ENCODE results near the gene CDH8. TPM values are rescaled to one million over a fixed set of nuclear protein-coding genes. Genes with fewer than 3 reads are reported as not detected.

CDH8 gene
- total RNA-seq, 1 experiment from 2014 or later, result 50.5 TPM

DNA sequence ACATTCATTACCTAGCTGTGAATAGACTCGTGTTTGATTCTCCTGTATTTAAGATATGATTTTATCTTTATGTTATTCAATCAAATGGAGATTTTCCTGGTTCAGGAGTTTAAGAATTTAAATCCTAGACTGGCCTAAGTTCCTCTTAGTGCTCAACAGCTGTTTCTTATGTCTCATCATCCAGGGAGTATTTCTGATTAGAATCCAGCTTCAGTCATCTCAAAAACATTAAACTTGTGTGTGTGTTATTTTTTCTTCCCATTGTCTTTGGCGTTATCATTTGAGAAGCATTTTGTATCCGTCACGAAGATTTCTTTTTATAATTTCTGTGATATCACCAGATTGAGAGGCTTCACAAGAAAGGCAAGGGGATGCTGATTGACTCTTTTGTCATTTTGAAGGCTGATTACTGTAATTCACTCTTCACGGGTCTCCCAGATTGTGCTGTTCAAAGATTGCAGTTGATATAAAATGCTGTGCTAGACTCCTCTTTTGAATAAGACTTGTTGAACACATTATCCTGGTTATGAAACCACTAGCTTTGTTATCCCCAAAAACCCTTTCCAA lies 204.8 kb downstream of the CDH8 start:
- DNase-seq (ENCODE audit: low spot score), result no peak
- H3K27me3 ChIP-seq (replicated peaks; ENCODE audit: insufficient read depth, low read depth, low read length, poor library complexity), result no peaks in the 10 kb centered on the region
- no peak for TF ChIP-seq EZH2 (IDR thresholded peaks at IDR 0.05; ENCODE audit: borderline replicate concordance, low read depth, low read length, poor library complexity, severe bottlenecking)
- TF ChIP-seq, protein P1, sequence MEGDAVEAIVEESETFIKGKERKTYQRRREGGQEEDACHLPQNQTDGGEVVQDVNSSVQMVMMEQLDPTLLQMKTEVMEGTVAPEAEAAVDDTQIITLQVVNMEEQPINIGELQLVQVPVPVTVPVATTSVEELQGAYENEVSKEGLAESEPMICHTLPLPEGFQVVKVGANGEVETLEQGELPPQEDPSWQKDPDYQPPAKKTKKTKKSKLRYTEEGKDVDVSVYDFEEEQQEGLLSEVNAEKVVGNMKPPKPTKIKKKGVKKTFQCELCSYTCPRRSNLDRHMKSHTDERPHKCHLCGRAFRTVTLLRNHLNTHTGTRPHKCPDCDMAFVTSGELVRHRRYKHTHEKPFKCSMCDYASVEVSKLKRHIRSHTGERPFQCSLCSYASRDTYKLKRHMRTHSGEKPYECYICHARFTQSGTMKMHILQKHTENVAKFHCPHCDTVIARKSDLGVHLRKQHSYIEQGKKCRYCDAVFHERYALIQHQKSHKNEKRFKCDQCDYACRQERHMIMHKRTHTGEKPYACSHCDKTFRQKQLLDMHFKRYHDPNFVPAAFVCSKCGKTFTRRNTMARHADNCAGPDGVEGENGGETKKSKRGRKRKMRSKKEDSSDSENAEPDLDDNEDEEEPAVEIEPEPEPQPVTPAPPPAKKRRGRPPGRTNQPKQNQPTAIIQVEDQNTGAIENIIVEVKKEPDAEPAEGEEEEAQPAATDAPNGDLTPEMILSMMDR (conservative IDR thresholded peaks at IDR 0.05; ENCODE audit: low read depth, low read length), result no peak
- H3K27ac ChIP-seq (ENCODE audit: low read depth, low read length, poor library complexity, severe bottlenecking), result no peak overlapping the region
- H3K36me3 ChIP-seq (ENCODE audit: insufficient read depth, low read length, poor library complexity, severe bottlenecking), result no peaks in the 10 kb centered on the region
- POLR2A ChIA-PET (ENCODE audit: low non-redundant PET), result interaction anchor here (0.7 kb wide), 1 partner anchor 1535 kb away, joined by 3 read pairs; no protein-coding TSS in a partner anchor
- intact Hi-C loops (cut with micrococcal nuclease; ENCODE audit: unreplicated experiment), result no loop called here
- peaks cover 18% of the 10 kb centered on the region for H3K4me1 ChIP-seq (ENCODE audit: insufficient read depth, low read length, poor library complexity, severe bottlenecking)
- H3K9me3 ChIP-seq (ENCODE audit: low read depth, low read length, poor library complexity, severe bottlenecking), result no peaks in the 10 kb centered on the region
- no peak overlapping the region for H3K4me3 ChIP-seq (ENCODE audit: low read depth, low read length, poor library complexity, severe bottlenecking)
- CTCF ChIA-PET, result no interaction called here
- no TSS peak for BruUV-seq (replicated peaks)

DNA sequence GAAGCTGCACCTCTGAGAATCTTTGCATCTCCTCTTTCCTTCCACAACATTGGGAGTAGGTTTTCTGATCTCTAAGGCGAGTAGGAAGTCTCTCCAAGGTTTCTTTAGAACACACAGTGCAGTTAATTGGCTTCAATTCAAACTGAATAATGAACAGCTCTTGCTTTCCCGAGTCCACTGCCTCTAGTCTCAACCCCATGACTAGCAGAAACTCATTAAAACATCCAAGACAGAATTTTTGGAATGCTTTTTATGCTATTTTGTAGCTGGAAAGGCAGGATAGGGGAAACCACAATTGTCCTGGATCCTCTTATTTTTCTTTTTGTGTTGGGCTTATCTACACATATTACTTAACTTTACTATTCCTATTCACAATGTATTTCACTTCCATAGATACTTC lies 206.6 kb downstream of the CDH8 start:
- intact Hi-C loops (cut with micrococcal nuclease; ENCODE audit: unreplicated experiment), result no loop called here

DNA sequence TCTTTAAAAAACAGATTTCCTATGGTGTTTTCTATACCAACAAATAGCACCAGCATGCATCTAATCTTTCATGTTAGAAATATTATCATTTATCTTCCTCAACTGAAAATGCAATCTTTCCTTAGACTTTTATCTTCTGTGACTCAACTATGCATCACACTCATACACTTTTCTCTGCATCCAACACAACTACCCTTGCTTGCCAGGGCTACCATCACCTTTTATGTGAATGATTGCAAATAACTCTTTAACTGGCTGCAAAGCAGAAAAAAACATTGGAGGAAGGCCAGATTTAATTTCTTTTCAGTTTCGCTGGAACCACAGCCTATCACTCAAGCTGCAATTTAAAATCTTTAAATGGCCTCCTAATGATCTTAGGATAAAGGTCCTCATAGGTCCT lies 212.9 kb downstream of the CDH8 start:
- Histone ChIP-seq H3K36me3 (ENCODE audit: insufficient read depth, low read length, poor library complexity, severe bottlenecking) (peaks cover 5% of the 10 kb centered on the region), H3K27me3 (replicated peaks; ENCODE audit: insufficient read depth, low read depth, low read length, poor library complexity) (no peaks in the 10 kb centered on the region), H3K9me3 (ENCODE audit: low read depth, low read length, poor library complexity, severe bottlenecking) (no peaks in the 10 kb centered on the region), H3K27ac (ENCODE audit: low read depth, low read length, poor library complexity, severe bottlenecking) (no peak overlapping the region), H3K4me3 (ENCODE audit: low read depth, low read length, poor library complexity, severe bottlenecking) (no peak overlapping the region), H3K4me1 (ENCODE audit: insufficient read depth, low read length, poor library complexity, severe bottlenecking) (no peaks in the 10 kb centered on the region)
- TF ChIP-seq, protein P1 (conservative IDR thresholded peaks at IDR 0.05; ENCODE audit: low read depth, low read length), result no peak
- TF ChIP-seq EZH2 (IDR thresholded peaks at IDR 0.05; ENCODE audit: borderline replicate concordance, low read depth, low read length, poor library complexity, severe bottlenecking), result no peak
- ChIA-PET POLR2A (ENCODE audit: low non-redundant PET) (no interaction called here), CTCF (no interaction called here)
- DNase-seq (ENCODE audit: low spot score), result no peak
- intact Hi-C loops (cut with micrococcal nuclease; ENCODE audit: unreplicated experiment), result no loop called here
- BruUV-seq (replicated peaks), result no TSS peak

More for the DNA sequence above, 206.6 kb downstream of the CDH8 start:
- Histone ChIP-seq H3K27ac (ENCODE audit: low read depth, low read length, poor library complexity, severe bottlenecking) (no peak overlapping the region), H3K4me1 (ENCODE audit: insufficient read depth, low read length, poor library complexity, severe bottlenecking) (peaks cover 18% of the 10 kb centered on the region), H3K9me3 (ENCODE audit: low read depth, low read length, poor library complexity, severe bottlenecking) (no peaks in the 10 kb centered on the region), H3K36me3 (ENCODE audit: insufficient read depth, low read length, poor library complexity, severe bottlenecking) (no peaks in the 10 kb centered on the region), H3K4me3 (ENCODE audit: low read depth, low read length, poor library complexity, severe bottlenecking) (no peak overlapping the region), H3K27me3 (replicated peaks; ENCODE audit: insufficient read depth, low read depth, low read length, poor library complexity) (no peaks in the 10 kb centered on the region)
- CTCF ChIA-PET, result no interaction called here
- BruUV-seq (replicated peaks), result no TSS peak
- TF ChIP-seq, protein P1 (conservative IDR thresholded peaks at IDR 0.05; ENCODE audit: low read depth, low read length), result no peak
- TF ChIP-seq EZH2 (IDR thresholded peaks at IDR 0.05; ENCODE audit: borderline replicate concordance, low read depth, low read length, poor library complexity, severe bottlenecking), result no peak
- POLR2A ChIA-PET (ENCODE audit: low non-redundant PET), result no interaction called here
- peak; percentile 59 for DNase-seq (ENCODE audit: low spot score)

Data from A673 (cell line).